OCI-LY7 (cell line): ENCODE measurements around the gene HMGCL. TPM values are rescaled to one million over a fixed set of nuclear protein-coding genes. Genes with fewer than 3 reads are reported as not detected.

Experiments used
- BruUV-seq: library from RNA; stranded (reverse); fragments of 400-500 nt; replicated peaks from 2 replicates; lab custom pipeline; 2021; lab: Mats Ljungman, UMichigan
- CTCF ChIA-PET: fragments of 300-600 bp; sonication (Branson Sonifier 250); formaldehyde crosslinking; loops from one replicate; lab custom pipeline; 2022; ENCODE audit warnings: antibody characterized with exemption; ENCODE audit not compliant: unreplicated experiment; lab: Charles Lee
- POLR2A ChIA-PET: fragments of 300-600 bp; sonication (Branson Sonifier 250); formaldehyde crosslinking; loops from one replicate; lab custom pipeline; 2022; ENCODE audit warnings: antibody characterized with exemption; lab: Charles Lee
- DNase-seq: peaks from one replicate; pipeline ENCODE4 v3.0.0-alpha.2; 2015; ENCODE audit warnings: low spot score
- H2AFZ ChIP-seq: fragments of 200-600 bp; sonication (generic), shearing (Covaris generic); 2 replicates; pipeline ENCODE4 v1.6.1; 2014; ENCODE audit warnings: mild to moderate bottlenecking, antibody characterized with exemption, low read length, moderate library complexity
- H3K27ac ChIP-seq: fragments of 200-600 bp; sonication (generic); 2 replicates; pipeline ENCODE4 v1.5.1; 2014; ENCODE audit warnings: mixed run types, low read depth, mild to moderate bottlenecking, moderate library complexity, low read length, inconsistent platforms; ENCODE audit not compliant: poor library complexity, severe bottlenecking
- H3K36me3 ChIP-seq: fragments of 200-600 bp; sonication (generic); 2 replicates; pipeline ENCODE4 v1.6.1; 2014; ENCODE audit warnings: mild to moderate bottlenecking, antibody characterized with exemption, low read length, moderate library complexity, mixed read lengths; ENCODE audit not compliant: insufficient read depth
- H3K4me1 ChIP-seq: fragments of 200-600 bp; sonication (generic); 2 replicates; pipeline ENCODE4 v1.5.1; 2014; ENCODE audit warnings: mild to moderate bottlenecking, low read length; ENCODE audit not compliant: insufficient read depth, poor library complexity, severe bottlenecking
- H3K4me2 ChIP-seq: fragments of 200-600 bp; sonication (generic); 2 replicates; pipeline ENCODE4 v1.6.1; 2014; ENCODE audit warnings: mild to moderate bottlenecking, low read length
- H3K4me3 ChIP-seq: fragments of 200-600 bp; sonication (generic); 2 replicates; pipeline ENCODE4 v1.5.1; 2014; ENCODE audit warnings: mild to moderate bottlenecking, low read depth, low read length; ENCODE audit not compliant: poor library complexity, severe bottlenecking
- H3K79me2 ChIP-seq: fragments of 200-600 bp; sonication (generic); 2 replicates; pipeline ENCODE4 v1.6.1; 2016; ENCODE audit warnings: low read depth, mild to moderate bottlenecking, low read length, moderate library complexity, mixed read lengths; ENCODE audit not compliant: insufficient read depth
- H3K9me2 ChIP-seq: fragments of 200-600 bp; sonication (generic); 2 replicates; pipeline ENCODE4 v1.6.1; 2016; ENCODE audit warnings: mild to moderate bottlenecking, low read length, mixed read lengths; ENCODE audit not compliant: insufficient read depth
- H3K9me3 ChIP-seq: fragments of 200-600 bp; sonication (generic); 2 replicates; pipeline ENCODE4 v1.6.1; 2014; ENCODE audit warnings: mild to moderate bottlenecking, mixed run types, low read length, mixed read lengths
- H4K20me1 ChIP-seq: fragments of 200-600 bp; sonication (generic); 2 replicates; pipeline ENCODE4 v1.6.1; 2014; ENCODE audit warnings: mild to moderate bottlenecking, antibody characterized with exemption, low read length, moderate library complexity, mixed read lengths; ENCODE audit not compliant: insufficient read depth
- EZH2phosphoT487 ChIP-seq: fragments of 200-600 bp; sonication (generic); IDR thresholded peaks from 2 replicates; pipeline ENCODE4 v1.6.1; 2018; ENCODE audit warnings: low read depth, borderline replicate concordance, mild to moderate bottlenecking, mixed run types, antibody characterized with exemption, low read length, moderate library complexity, mixed read lengths
- intact Hi-C: fragments of 100-400 bp; cut with micrococcal nuclease; formaldehyde crosslinking; loops from one replicate; pipeline ENCODE4 v1.10.0; 2022; ENCODE audit not compliant: unreplicated experiment
- total RNA-seq, 2 experiments: library from RNA; depleted of rRNA in 1 of 2; stranded (reverse); fragments of >200 nt in 1 of 2; shearing (Covaris generic) in 1 of 2; gene quantifications; 2 replicates each; pipeline ENCODE4 v1.2.3, GENCODE V29; 2014 to 2022
- TF ChIP-seq, protein P1 (sequence below): fragments of 200-600 bp; sonication (generic); conservative IDR thresholded peaks from 2 replicates; pipeline ENCODE4 v1.5.1; 2014; ENCODE audit warnings: mild to moderate bottlenecking, antibody characterized with exemption, low read length, moderate library complexity, mixed read lengths

Gene HMGCL
- total RNA-seq, 2 experiments from 2014 or later, result 13.1 to 30.7 TPM

DNA sequence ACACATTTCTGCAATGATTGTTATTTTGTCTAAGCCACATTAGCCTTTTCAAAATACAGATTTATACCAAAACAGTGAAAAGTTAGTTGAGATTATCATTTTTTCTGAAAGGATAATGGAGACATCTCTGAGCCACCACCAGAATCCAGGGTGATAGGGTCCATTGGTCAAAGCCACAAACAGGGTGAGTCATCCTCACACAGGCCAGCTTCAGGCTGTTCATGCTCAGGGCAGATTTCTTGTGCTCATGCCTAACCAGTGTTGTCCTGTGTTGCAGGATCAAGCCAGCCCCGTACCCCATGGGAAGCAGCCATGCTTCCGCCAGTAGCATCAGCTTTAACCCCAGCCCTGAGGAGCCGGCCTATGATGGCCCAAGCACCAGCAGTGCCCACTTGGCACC, 68.6 kb downstream of the HMGCL start:
- Histone ChIP-seq H3K79me2 (peaks cover 5% of the 10 kb centered on the region; the same call in 1 of the 2 replicates), H3K9me3 (no peaks in the 10 kb centered on the region), H3K4me3 (no peak overlapping the region), H3K4me2 (no peak overlapping the region), H3K27ac (no peak overlapping the region), H3K4me1 (peaks cover 13% of the 10 kb centered on the region), H3K9me2 (no peaks in the 10 kb centered on the region), H2AFZ (no peak overlapping the region), H4K20me1 (peaks cover 7% of the 10 kb centered on the region; the same call in 1 of the 2 replicates), H3K36me3 (peaks cover 98% of the 10 kb centered on the region)
- TF ChIP-seq EZH2phosphoT487, result no peak
- TF ChIP-seq, protein P1, sequence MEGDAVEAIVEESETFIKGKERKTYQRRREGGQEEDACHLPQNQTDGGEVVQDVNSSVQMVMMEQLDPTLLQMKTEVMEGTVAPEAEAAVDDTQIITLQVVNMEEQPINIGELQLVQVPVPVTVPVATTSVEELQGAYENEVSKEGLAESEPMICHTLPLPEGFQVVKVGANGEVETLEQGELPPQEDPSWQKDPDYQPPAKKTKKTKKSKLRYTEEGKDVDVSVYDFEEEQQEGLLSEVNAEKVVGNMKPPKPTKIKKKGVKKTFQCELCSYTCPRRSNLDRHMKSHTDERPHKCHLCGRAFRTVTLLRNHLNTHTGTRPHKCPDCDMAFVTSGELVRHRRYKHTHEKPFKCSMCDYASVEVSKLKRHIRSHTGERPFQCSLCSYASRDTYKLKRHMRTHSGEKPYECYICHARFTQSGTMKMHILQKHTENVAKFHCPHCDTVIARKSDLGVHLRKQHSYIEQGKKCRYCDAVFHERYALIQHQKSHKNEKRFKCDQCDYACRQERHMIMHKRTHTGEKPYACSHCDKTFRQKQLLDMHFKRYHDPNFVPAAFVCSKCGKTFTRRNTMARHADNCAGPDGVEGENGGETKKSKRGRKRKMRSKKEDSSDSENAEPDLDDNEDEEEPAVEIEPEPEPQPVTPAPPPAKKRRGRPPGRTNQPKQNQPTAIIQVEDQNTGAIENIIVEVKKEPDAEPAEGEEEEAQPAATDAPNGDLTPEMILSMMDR, result no peak
- ChIA-PET POLR2A (no interaction called here), CTCF (no interaction called here)
- no peak for DNase-seq
- intact Hi-C loops, result no loop called here
- no TSS peak for BruUV-seq

GRCh38 chr1:23752909-23753308, 72.3 kb downstream of the HMGCL start:
- Histone ChIP-seq H4K20me1 (peaks cover 10% of the 10 kb centered on the region), H3K79me2 (peaks cover 26% of the 10 kb centered on the region; the same call in 1 of the 2 replicates), H3K27ac (no peak overlapping the region), H3K4me3 (no peak overlapping the region), H2AFZ (no peak overlapping the region), H3K4me2 (no peak overlapping the region), H3K9me3 (no peaks in the 10 kb centered on the region), H3K36me3 (peaks cover 95% of the 10 kb centered on the region), H3K4me1 (peaks cover 5% of the 10 kb centered on the region), H3K9me2 (no peaks in the 10 kb centered on the region)
- intact Hi-C loops, result loop anchor here (5.0 kb wide), 1 partner anchor 36 kb away; no protein-coding TSS in a partner anchor
- ChIA-PET CTCF (no interaction called here), POLR2A (interaction anchor here (1.3 kb wide), 1 partner anchor 268 kb away, joined by 3 read pairs; the partner anchor contains the start of gene ASAP3)
- no TSS peak for BruUV-seq
- DNase-seq, result no peak
- TF ChIP-seq, protein P1, result no peak
- no peak for TF ChIP-seq EZH2phosphoT487

Other genes with a start within 250 kb of the HMGCL start
- gene RPL11, start 133.6 kb downstream of the HMGCL start, total RNA-seq (2014; rRNA removed; shearing (Covaris generic)), result 1,891 and 2,496 TPM in 2 replicates
- 1,767 and 1,774 TPM in 2 replicates for gene RPL11, start 133.6 kb downstream of the HMGCL start, total RNA-seq (2022)
- 24.7 and 29.1 TPM in 2 replicates for gene ELOA, start 82.0 kb downstream of the HMGCL start, total RNA-seq (2014; rRNA removed; shearing (Covaris generic))
- 35.8 and 41.0 TPM in 2 replicates for gene ELOA, start 82.0 kb downstream of the HMGCL start, total RNA-seq (2022)
- 89.9 and 90.8 TPM in 2 replicates for gene PITHD1, start 47.0 kb downstream of the HMGCL start, total RNA-seq (2014; rRNA removed; shearing (Covaris generic))
- 63.6 and 67.2 TPM in 2 replicates for gene PITHD1, start 47.0 kb downstream of the HMGCL start, total RNA-seq (2022)
- gene LYPLA2, start 34.3 kb downstream of the HMGCL start, total RNA-seq (2014; rRNA removed; shearing (Covaris generic)), result 65.1 and 91.2 TPM in 2 replicates
- gene LYPLA2, start 34.3 kb downstream of the HMGCL start, total RNA-seq (2022), result 66.5 and 68.3 TPM in 2 replicates
- gene GALE, start 24.7 kb downstream of the HMGCL start, total RNA-seq (2014; rRNA removed; shearing (Covaris generic)), result 17.9 and 19.6 TPM in 2 replicates
- gene GALE, start 24.7 kb downstream of the HMGCL start, total RNA-seq (2022), result 16.0 and 16.8 TPM in 2 replicates
- gene FUCA1, start 42.9 kb upstream of the HMGCL start, total RNA-seq (2014; rRNA removed; shearing (Covaris generic)), result 9.1 and 9.3 TPM in 2 replicates
- 9.3 and 9.9 TPM in 2 replicates for gene FUCA1, start 42.9 kb upstream of the HMGCL start, total RNA-seq (2022)
- 11.2 and 14.1 TPM in 2 replicates for gene CNR2, start 87.9 kb upstream of the HMGCL start, total RNA-seq (2014; rRNA removed; shearing (Covaris generic))
- gene CNR2, start 87.9 kb upstream of the HMGCL start, total RNA-seq (2022), result 13.2 and 17.0 TPM in 2 replicates
- gene PNRC2, start 134.4 kb upstream of the HMGCL start, total RNA-seq (2014; rRNA removed; shearing (Covaris generic)), result 129 and 143 TPM in 2 replicates
- gene PNRC2, start 134.4 kb upstream of the HMGCL start, total RNA-seq (2022), result 198 and 210 TPM in 2 replicates
- 229 and 293 TPM in 2 replicates for gene SRSF10, start 154.9 kb upstream of the HMGCL start, total RNA-seq (2014; rRNA removed; shearing (Covaris generic))
- 335 and 394 TPM in 2 replicates for gene SRSF10, start 154.9 kb upstream of the HMGCL start, total RNA-seq (2022)